Cardiac fibroblast (primary cell): Measurements from ENCODE around the gene RTEL1.
"Not testable (repeated sequence)": the region's sequence is repeated elsewhere in the genome, so short reads cannot be mapped to it uniquely, and the experiment has no call there.

ENCODE experiments used
- DNase-seq, 2 donors: peaks; one replicate each; pipeline versions ENCODE4 v3.0.0 to v3.0.0-alpha.2; 2010; ENCODE audit warnings: low read depth in 2 of 2
- H3K4me3 ChIP-seq, 2 donors: replicated peaks in 1 of 2; 1 replicate in 1 of 2; 2 replicates in 1 of 2; pipeline ENCODE4 v1.5.1; 2011; ENCODE audit warnings: low read depth in 2 of 2, low read length in 2 of 2, mild to moderate bottlenecking in 2 of 2, moderate library complexity in 1 of 2
- CTCF ChIP-seq: IDR thresholded peaks from one replicate; pipeline ENCODE4 v1.5.1; 2011; ENCODE audit warnings: low read depth, mild to moderate bottlenecking, low read length, inconsistent platforms

The RTEL1 gene

GRCh38 chr20:63642527-63643247, 15.4 kb upstream of the RTEL1 start:
- DNase-seq: no peak
- H3K4me3 ChIP-seq: no peak overlapping the region
- TF ChIP-seq CTCF: no peak

- no peak for TF ChIP-seq CTCF
- no peak overlapping the region for H3K4me3 ChIP-seq
- no peak for DNase-seq
Observed at GRCh38 chr20:63643499-63643898, 14.6 kb upstream of the RTEL1 start.

GRCh38 chr20:63643946-63644345, 14.2 kb upstream of the RTEL1 start:
- TF ChIP-seq CTCF: no peak
- no peak overlapping the region for H3K4me3 ChIP-seq
- no peak for DNase-seq

GRCh38 chr20:63645218-63645617, 12.9 kb upstream of the RTEL1 start:
- H3K4me3 ChIP-seq: no peak overlapping the region
- DNase-seq: no peak
- no peak for TF ChIP-seq CTCF

GRCh38 chr20:63648190-63648589, 9.9 kb upstream of the RTEL1 start:
- no peak for TF ChIP-seq CTCF
- no peak for DNase-seq
- H3K4me3 ChIP-seq: no peak overlapping the region

GRCh38 chr20:63648895-63649589, 9.1 kb upstream of the RTEL1 start:
- no peak for DNase-seq
- H3K4me3 ChIP-seq: no peak overlapping the region
- TF ChIP-seq CTCF: no peak

- DNase-seq, H3K4me3 ChIP-seq: not testable (repeated sequence)
Observed at GRCh38 chr20:63650486-63650885, 7.6 kb upstream of the RTEL1 start.
